NCI-H2029 treated with DMSO at 0.1 percent for 48 hours (cell line): ENCODE data around the gene HOXD11.

Experiments used
- DNase-seq: peaks from one replicate; lab custom pipeline; 2025; lab: John Stamatoyannopoulos, UW

HOXD11 gene

DNA sequence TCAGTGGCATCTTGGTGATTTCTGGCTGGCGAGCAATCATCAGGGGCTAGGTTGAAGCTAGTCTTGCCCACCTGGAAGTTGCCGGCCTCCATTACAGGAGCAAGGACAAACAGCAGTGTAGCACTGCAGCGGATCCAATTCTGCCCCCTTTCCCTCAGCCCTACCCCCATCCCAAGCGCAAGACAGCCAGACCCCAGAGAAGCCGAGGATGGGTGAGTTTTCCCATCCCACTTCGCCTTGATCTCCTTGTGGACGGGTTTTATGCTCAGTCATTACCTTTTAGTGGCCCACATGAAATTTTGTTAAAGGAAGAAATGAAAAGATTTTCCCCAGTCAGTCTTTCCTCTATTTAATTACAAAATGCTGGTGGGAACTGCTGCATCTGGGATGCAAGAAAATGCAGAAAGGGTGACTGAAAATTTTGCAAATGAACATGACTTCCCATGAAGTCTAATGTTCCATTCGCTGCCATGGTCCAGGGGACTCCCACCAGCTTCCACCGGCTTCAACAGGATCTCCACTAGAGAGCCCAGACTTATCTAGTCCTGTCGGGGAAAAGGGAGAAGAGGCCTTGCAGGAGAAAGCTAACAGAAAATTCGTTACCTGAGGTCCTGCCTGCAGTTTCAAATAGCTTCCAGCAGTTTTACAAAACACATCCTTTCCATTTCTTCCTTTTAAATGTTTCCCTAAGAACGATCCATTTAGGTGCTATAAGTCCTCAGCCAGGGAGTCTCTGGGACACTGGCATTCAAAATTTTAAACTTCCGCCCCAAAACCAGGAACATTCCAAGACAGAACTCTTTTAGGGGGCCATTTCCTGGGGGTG is 13.5 kb downstream of the HOXD11 start:
- DNase-seq = no peak

DNA sequence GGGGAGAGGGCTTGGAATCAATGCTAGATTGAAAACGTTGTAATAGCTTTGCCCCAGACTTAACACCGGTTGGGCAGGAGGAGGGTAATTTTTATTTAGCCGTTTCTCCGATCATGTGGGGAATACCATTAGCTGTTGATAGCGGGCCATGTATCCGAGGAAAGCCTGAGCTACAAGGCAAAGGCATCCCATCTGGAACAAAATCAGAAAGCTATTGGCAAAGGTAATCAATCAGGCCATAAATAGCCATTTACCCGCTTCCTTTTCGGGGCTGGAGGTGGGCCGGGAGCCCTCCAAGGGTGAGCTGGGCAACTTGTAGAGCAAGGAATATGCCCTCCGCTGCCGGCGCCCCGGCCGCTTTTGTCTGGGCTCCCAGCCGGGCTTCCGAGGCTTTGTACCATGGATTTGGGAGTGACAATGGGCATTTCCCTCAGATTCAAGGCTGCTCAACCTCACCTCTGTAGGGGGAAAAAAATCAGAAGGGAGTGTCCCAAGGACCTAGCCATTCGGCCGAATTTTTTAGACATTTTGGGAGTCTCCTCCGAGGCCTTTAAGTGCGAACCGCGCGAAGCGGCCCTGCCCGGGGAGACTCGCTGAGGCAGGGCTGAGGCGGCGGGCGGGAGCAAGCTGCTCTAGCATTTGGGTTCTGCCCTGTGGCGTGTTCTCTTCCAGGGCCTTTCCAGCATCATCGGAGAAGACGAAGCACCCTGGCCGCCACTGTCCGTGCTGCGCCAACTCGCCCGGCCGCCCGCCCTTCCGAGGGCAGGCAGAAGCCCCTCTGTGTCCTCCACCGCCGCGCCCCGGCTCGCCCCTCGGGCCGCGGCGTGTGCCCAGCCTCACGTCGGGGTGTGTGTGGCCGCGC is 14.3 kb downstream of the HOXD11 start:
- DNase-seq = no peak

- no peak for DNase-seq
Measured at GRCh38 chr2:176122052-176122682, 15.1 kb downstream of the HOXD11 start.

DNA sequence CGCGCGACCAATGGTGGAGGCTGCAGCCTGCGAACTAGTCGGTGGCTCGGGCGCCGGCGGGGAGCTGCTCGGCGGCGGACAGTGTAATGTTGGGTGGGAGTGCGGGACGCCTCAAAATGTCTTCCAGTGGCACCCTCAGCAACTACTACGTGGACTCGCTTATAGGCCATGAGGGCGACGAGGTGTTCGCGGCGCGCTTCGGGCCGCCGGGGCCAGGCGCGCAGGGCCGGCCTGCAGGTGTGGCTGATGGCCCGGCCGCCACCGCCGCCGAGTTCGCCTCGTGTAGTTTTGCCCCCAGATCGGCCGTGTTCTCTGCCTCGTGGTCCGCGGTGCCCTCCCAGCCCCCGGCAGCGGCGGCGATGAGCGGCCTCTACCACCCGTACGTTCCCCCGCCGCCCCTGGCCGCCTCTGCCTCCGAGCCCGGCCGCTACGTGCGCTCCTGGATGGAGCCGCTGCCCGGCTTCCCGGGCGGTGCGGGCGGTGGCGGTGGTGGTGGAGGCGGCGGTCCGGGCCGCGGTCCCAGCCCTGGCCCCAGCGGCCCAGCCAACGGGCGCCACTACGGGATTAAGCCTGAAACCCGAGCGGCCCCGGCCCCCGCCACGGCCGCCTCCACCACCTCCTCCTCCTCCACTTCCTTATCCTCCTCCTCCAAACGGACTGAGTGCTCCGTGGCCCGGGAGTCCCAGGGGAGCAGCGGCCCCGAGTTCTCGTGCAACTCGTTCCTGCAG is 15.8 kb downstream of the HOXD11 start, which contains the start of gene HOXD9:
HOXD9 (plus strand) TSS at position 37 of the 728 bp plus-strand sequence; CDS start at position 87, 50 bp downstream.
- DNase-seq = no peak

DNA sequence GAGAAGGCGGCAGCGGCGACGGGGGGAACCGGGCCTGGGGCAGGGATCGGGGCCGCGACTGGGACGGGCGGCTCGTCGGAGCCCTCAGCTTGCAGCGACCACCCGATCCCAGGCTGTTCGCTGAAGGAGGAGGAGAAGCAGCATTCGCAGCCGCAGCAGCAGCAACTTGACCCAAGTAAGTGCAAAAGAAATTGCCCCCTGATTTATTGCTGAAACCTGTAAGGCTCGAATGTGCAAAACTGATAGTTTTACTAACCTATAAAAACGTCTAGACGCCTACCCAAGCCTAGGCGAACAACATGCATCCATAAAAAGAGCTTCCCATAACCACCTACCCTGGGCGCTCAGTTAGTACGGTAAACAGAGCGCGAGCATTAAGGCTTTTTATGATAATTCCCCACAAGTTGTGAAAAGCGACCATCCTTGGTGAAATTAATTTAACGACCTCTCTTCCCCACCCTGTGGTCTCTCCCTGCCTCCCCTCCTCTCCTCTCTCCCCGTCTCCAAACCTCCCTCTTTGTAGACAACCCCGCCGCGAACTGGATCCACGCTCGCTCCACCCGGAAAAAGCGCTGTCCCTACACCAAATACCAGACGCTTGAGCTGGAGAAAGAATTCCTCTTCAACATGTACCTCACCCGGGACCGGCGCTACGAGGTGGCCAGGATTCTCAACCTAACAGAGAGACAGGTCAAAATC is 16.5 kb downstream of the HOXD11 start:
- DNase-seq = no peak

- no peak for DNase-seq
Measured at GRCh38 chr2:176124110-176124946, 17.2 kb downstream of the HOXD11 start.

GRCh38 chr2:176124947-176125771 is 18.1 kb downstream of the HOXD11 start:
- no peak for DNase-seq

DNA sequence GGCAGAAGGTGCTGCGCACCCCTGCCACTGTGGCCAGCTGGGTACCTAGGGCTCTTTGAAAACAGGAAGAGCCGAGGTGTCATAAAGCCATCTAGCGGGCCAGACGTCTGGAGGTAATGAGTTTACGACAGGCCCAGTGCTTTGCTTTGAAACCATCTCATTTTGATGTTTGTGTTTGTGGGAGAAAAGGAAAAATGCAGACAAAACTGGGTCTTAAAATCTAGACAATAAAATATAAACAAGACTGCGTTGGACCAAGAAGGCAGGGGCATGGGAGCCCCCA is 18.6 kb downstream of the HOXD11 start:
- DNase-seq = no peak

GRCh38 chr2:176126929-176127773 is 20.1 kb downstream of the HOXD11 start:
- DNase-seq = peak; percentile 65

- no peak for DNase-seq
Measured at GRCh38 chr2:176127774-176128072, 20.6 kb downstream of the HOXD11 start.

GRCh38 chr2:176128172-176128981 is 21.3 kb downstream of the HOXD11 start:
- DNase-seq = peak; percentile 79

DNA sequence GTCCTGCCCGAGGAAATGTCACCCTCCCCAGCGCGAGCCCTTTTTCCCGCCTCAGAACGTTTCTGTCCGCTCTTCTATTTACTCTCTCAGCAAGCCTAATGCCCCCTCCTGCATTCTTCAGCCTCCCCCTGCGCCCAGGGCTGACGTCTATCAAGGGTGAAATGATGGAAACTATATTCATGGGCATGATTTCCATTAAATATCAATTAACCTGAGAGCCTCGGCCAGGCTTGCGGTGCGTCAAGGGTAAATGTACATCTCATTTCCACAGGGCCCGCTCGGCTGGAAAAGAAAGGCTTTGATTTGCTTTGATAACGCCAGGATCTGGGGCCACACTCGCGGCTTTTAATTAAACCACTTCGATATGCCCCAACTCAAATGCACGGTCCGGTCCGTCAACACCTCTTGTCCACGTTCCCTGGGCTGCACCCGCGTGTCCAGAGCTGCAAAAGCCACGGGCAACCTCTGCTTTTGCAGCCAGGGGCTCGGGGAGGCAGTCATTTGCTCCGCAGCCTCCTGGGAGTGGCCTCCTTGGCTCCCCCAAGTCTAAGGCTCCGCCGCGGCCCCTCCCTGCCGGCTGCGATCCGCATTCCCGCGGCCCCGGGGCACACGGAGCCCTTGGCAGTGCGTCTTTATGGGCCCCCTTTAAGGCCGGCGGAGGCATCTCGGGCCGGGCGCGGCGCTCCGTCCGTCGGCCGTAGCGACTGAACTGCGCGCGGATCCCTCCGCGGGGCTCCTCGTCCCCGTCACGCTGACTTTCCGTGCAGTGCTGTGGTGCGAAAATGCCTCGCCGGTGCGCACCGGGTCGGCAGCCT is 22.1 kb downstream of the HOXD11 start, which contains the start of gene HOXD8:
HOXD8 (plus strand) TSS at position 724 of the 815 bp plus-strand sequence. CDS start 662 bp downstream, outside the sequence.
- peak; percentile 79 for DNase-seq

GRCh38 chr2:176129813-176130146 is 22.7 kb downstream of the HOXD11 start:
- DNase-seq = no peak

GRCh38 chr2:176130147-176130956 is 23.3 kb downstream of the HOXD11 start:
- peak; percentile 31 for DNase-seq

- no peak for DNase-seq
Measured at GRCh38 chr2:176130957-176131847, 24.1 kb downstream of the HOXD11 start.
